GM20431 (cell line): ENCODE measurements around the gene PIK3R1.

Source experiments
- in situ Hi-C: fragments of 300-500 bp; cut with MseI, MboI; formaldehyde crosslinking; loops from one replicate; pipeline ENCODE4 v1.15.0; 2020; ENCODE audit warnings: low sequenced_read_pairs; ENCODE audit not compliant: unreplicated experiment

Gene PIK3R1

GRCh38 chr5:68264024-68264956 is 48.7 kb downstream of the PIK3R1 start:
- in situ Hi-C loops = loop anchor here (25.0 kb wide), 1 partner anchor 1027 kb away; no protein-coding TSS in a partner anchor

DNA sequence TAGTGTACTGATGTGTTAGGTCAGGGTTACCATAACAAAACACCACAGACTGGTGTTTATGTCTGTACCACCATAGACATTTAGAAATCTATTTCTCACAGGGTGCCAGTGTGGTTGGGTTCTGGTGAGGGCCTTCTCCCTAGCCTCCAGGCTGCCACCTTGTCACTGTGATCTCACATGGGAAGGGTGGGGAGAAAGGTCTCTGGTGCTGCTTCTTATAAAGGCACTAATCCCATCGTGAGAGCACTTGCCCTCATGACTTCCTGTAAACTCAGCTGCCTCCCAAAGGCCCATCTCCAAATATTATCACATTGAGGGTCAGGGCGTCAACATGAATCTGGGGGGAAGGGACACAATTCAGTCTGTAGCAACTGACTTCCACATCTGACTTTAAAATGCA is 49.8 kb downstream of the PIK3R1 start:
- in situ Hi-C loops = loop anchor here (25.0 kb wide), 1 partner anchor 1028 kb away; no protein-coding TSS in a partner anchor

GRCh38 chr5:68265822-68266395 is 50.4 kb downstream of the PIK3R1 start:
- in situ Hi-C loops = loop anchor here (25.0 kb wide), 1 partner anchor 1029 kb away; no protein-coding TSS in a partner anchor

DNA sequence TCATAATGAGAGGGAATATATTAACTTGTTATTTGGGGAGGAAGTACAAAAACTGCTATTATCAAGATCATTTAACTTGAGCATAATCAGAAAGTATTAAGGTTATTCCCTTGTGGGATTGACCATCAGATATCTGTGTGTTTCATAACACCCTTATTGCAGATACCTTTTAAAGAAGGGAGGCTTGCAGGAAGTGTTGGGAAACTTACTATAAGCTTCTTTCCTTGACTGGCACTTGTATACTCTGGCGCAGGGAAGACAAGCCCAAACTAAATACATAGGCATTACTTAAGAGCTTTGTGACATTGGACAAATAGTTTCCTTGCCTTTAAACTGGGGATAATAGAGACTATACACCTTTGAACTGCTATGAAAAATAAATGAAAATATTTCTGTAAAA is 50.9 kb downstream of the PIK3R1 start:
- in situ Hi-C loops = loop anchor here (25.0 kb wide), 1 partner anchor 1029 kb away; no protein-coding TSS in a partner anchor

- in situ Hi-C loops = loop anchor here (25.0 kb wide), 1 partner anchor 1030 kb away; no protein-coding TSS in a partner anchor
Observed at GRCh38 chr5:68267066-68267465, 51.5 kb downstream of the PIK3R1 start.

DNA sequence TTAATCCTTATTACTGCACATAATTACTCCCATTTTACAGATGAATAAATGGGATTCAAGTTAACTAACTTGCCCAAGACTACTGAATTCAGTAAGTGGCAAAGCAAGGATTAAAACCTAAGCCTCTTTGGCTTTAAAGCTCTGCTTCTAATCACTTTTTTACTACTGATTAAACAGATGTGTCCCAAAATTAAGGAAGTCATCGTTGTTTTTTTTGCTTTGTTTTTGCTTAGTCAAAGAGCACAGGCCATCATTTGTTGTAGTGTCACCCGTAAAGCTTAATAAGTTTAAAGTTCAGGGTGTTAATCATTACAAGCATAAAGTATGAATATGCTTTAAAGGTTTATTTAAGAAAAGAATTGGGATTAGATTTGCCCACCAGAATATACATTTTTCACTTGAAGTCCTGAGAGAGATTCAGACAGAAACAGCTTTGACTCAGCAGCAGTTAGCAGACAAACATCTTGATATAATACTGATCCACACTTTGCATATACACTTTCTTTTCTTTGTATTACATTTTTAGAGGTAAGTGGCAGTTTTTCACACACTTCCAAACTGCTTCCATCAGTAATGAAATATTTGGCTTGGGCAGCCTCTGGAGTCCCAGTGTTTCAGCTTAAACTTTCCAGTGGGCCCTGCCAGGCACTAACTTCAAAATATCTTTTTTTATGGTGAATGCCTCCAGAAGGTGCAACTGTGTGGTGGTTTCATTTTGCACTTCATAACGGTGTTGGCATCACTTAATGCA is 52.7 kb downstream of the PIK3R1 start:
- in situ Hi-C loops = loop anchor here (25.0 kb wide), 1 partner anchor 1031 kb away; no protein-coding TSS in a partner anchor

DNA sequence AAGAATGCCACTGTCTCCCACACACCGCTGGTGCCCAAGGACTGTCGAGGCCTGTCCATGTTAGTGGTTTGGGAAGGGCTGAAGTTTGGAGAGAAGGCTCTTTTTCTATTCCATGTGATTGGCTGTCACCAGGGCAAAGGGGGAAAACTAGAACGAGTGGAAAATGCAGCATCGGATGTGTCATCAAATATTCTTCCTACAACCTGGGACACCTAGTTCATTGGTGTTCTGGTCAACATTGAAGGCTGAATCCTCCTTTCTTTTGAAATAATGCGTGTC is 53.2 kb downstream of the PIK3R1 start:
- in situ Hi-C loops = loop anchor here (25.0 kb wide), 1 partner anchor 1031 kb away; no protein-coding TSS in a partner anchor

DNA sequence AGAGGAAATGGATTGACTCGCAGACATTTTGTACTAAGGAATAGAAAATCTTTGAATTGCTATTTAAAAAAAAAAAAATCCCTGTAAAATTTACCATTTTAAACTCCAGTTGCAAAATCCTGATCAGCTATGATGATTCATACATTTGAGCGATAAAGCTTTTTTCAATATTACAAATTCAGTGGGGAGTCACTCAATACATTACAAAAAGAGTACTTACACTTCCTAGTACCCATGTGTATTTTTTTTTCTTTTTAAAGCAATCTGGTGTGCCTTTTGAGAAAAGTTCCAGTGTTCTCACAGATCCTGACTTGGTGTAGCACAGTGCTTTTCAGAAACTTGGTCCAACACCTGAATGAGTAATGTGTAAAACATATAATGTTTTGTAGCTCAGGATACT is 54.3 kb downstream of the PIK3R1 start:
- in situ Hi-C loops = loop anchor here (25.0 kb wide), 1 partner anchor 1033 kb away; no protein-coding TSS in a partner anchor

GRCh38 chr5:68270399-68270975 is 54.9 kb downstream of the PIK3R1 start:
- in situ Hi-C loops = loop anchor here (25.0 kb wide), 1 partner anchor 1033 kb away; no protein-coding TSS in a partner anchor

GRCh38 chr5:68271124-68271523 is 55.6 kb downstream of the PIK3R1 start:
- in situ Hi-C loops = loop anchor here (25.0 kb wide), 1 partner anchor 1034 kb away; no protein-coding TSS in a partner anchor

- in situ Hi-C loops = loop anchor here (25.0 kb wide), 1 partner anchor 1035 kb away; no protein-coding TSS in a partner anchor
Observed at GRCh38 chr5:68272289-68272688, 56.7 kb downstream of the PIK3R1 start.

GRCh38 chr5:68273717-68274409 is 58.3 kb downstream of the PIK3R1 start:
- in situ Hi-C loops = loop anchor here (25.0 kb wide), 1 partner anchor 1037 kb away; no protein-coding TSS in a partner anchor

- in situ Hi-C loops = loop anchor here (25.0 kb wide), 2 partner anchors 737 to 1038 kb away; no protein-coding TSS in a partner anchor
Observed at GRCh38 chr5:68274847-68275651, 59.5 kb downstream of the PIK3R1 start.

- in situ Hi-C loops = loop anchor here (25.0 kb wide), 1 partner anchor 736 kb away; no protein-coding TSS in a partner anchor
Observed at GRCh38 chr5:68276740-68277139, 61.2 kb downstream of the PIK3R1 start.

- in situ Hi-C loops = loop anchor here (25.0 kb wide), 1 partner anchor 735 kb away; no protein-coding TSS in a partner anchor
Observed at GRCh38 chr5:68277431-68277830, 61.9 kb downstream of the PIK3R1 start.

DNA sequence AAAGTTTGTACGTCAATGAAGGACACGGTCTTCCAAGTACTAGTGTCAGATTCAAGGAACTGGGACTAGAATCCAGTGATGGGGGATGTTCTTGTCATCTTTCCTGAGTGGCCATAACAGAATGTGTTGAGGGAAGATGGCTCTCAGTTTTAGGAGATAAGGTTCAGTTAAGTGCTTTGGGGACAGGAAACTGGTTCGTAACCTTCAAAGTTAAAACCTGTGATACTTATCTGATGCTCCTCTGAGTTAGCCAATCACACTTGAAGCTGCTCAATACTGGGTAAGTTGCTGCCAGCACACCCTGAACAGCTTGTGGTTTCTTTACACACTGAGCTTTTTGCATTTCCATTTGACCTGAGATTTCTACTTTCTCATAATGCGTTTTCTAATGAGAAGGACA is 64.4 kb downstream of the PIK3R1 start:
- in situ Hi-C loops = loop anchor here (25.0 kb wide), 1 partner anchor 732 kb away; no protein-coding TSS in a partner anchor

GRCh38 chr5:68282001-68282400 is 66.4 kb downstream of the PIK3R1 start:
- in situ Hi-C loops = loop anchor here (25.0 kb wide), 1 partner anchor 730 kb away; no protein-coding TSS in a partner anchor

DNA sequence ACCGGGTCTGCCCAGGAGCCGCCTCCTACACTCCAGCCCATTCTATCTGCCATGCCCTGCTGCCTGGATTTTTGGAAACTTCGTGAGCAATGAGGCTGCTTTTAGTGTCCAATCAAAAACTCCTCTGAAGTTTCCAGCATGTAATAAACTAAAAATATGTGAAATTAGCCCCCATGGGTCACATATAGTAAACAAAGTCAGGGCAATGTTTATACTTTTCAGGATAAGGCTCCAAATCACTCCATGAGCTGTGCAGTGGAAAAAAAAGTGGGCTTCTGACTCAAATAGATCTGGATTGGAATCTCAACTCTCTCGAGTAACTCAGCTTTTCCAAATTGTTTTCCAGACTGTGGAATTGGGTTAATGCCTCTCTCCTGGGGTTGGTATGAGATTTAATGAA is 68.2 kb downstream of the PIK3R1 start:
- in situ Hi-C loops = loop anchor here (25.0 kb wide), 1 partner anchor 729 kb away; no protein-coding TSS in a partner anchor
